ENCODE results near the gene PPFIA1.

The PPFIA1 gene

DNA sequence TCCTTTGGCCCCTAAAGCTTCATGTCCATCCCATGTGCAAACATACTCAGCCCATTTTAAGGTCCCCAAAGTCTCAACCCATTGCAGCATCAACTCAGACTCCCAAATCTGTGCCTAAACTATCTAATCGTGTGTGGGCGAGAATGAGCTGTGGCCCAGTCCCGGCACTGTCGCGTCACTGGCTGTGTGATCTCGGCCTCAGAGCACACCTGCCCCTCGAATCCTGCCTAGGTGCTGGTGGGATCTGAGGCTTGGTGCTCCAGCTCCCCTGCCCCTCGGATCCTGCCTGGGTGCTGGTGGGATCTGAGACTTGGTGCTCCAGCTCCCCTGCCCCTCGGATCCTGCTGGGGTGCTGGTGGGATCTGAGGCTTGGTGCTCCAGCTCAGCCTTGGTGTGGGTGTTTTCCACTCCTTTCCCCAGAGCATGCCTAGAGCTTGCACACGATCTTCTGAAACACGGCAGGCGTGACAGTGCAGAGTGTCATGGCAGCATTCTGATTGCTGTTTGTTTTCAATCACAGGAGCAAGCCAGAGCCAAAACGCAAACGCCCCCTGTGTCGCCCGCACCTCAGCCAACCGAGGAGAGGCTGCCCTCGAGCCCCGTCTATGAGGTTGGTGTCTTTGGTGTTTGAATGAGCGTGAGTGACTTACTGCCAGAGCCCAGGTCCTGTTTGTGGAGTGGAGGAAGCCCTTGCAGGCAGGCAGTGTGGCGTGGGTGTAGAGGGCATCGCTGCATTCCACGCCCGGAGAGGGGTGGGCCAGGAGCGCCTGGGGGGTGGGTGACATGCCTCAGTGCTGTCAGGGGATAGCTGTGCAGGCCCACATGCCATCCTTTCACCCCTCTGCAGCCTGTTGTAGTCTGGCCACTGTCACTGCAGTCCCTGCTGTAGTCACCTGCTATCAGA is 160.4 kb downstream of the PPFIA1 start:
- no peak for DNase-seq (ENCODE audit: low read depth, low spot score)

DNA sequence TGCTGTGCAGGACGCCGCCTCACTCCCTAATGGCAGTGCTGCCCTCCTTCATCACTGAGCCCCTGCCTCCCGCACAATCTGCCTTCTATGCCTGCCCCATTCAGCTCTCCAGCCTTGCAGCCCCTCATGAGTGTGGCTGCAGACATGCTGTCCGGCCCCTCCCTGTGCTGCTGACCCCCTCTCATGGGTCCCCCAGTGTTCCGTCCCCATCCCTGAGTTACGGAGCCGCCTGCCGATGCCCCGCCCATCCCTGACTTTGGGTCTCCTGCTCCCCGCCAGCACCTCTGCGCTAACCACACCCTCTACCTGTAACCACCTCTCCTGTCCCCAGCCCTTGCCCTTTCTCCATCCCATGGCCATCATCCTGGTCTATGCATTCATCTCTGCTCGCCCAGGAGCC is 161.1 kb downstream of the PPFIA1 start:
- no peak for DNase-seq (ENCODE audit: low read depth, low spot score)

DNA sequence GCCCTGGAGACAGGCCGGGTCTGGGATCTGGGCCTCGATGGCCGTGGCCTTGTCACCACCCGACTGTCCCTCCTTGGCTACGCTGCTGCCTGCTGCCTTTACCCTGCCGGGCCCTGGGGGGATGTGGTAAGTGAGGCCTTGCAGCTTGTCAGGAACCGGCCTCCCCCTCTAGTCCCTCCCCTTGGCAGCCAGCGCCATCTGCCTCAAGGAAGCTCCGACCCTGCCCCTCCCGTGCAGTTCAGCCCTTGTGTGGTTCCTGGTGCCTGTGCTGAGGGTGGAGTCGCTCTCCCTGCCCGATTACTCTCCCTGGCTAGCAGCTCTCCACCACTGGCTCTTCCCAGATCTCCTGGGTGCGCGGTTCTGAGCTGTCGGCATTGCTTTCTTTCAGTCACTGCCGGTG is 161.6 kb downstream of the PPFIA1 start:
- peak; percentile 81 for DNase-seq (ENCODE audit: low read depth, low spot score)

DNA sequence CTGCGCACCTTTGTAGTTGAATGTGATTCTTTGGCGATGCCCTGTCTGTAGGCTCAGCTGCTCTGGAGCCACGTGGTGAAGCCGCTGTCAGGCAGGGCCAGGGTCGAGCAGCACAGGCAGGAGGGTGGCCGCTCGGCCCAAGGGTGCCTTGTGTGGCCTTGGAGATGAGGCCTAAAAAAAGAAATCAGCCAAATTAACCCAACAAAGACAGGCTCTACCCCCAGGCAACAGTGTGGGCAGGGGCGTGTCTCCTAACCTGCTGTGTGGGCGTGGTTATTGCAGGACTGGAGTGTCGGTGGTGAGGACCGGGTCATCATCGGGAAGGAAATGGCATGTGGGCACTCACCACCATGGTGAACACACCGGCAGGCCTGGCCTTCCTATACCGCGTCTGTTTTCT is 162.1 kb downstream of the PPFIA1 start:
- DNase-seq (ENCODE audit: low read depth, low spot score), result peak; percentile 74

DNA sequence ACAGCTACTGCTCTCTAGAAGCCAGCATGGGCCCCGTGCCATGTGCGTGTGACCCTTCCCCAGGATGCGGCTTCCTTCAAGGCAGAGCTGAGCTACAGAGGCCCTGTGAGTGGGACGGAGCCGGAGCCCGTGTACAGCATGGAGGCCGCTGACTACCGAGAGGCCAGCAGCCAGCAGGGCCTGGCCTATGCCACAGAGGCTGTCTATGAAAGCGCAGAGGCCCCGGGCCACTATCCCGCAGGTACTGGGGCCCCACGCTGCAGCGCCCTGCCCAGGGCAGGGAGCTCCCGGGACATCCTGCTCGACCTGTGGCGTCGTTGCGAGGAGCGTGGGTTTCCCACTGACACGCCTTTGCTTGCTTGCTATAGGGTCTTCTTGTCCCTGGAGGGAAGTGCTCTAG is 162.5 kb downstream of the PPFIA1 start:
- DNase-seq (ENCODE audit: low read depth, low spot score), result no peak

DNA sequence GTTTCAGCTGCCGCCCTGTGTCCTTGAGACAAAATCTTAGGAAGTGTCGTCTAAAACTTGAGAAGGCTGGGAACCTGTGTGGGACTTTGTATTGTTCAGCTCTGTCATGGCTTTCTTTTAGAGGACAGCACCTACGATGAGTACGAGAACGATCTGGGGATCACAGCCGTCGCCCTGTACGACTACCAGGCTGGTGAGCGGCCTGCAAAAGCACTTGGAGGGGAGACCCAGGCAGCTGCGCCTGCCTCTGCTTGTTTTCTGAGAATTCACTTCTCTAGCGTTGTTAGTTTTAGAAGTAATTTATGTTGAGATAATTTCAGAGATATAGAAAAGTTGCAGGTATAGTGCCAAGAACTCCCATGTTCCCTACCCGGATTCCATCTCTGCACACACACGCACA is 163.0 kb downstream of the PPFIA1 start:
- DNase-seq (ENCODE audit: low read depth, low spot score), result no peak

All from ELF-1 (cell line).